HepG2 (cell line): ENCODE data around the gene NOSIP. TPM values are rescaled to one million over a fixed set of nuclear protein-coding genes. Genes with fewer than 3 reads are reported as not detected.
A peak's percentile ranks its signal among the peaks of the same experiment; 100 is the strongest.

Experiments
- GABPB1 ChIP-seq: IDR thresholded peaks from 2 replicates; pipeline ENCODE4 v1.6.1; 2016; ENCODE audit warnings: mild to moderate bottlenecking, missing genetic modification reagents, moderate library complexity, missing compliant biosample characterization
- HMG20A ChIP-seq: IDR thresholded peaks from 2 replicates; pipeline ENCODE4 v1.6.1; 2016; ENCODE audit warnings: borderline replicate concordance
- PAF1 ChIP-seq: IDR thresholded peaks from 2 replicates; pipeline ENCODE4 v1.6.1; 2016; ENCODE audit warnings: missing genetic modification reagents, missing compliant biosample characterization
- SRSF4 ChIP-seq: fragments of 200-400 bp; formaldehyde crosslinking; IDR thresholded peaks from one replicate; pipeline ENCODE4 v1.6.1; 2018; ENCODE audit warnings: mild to moderate bottlenecking, low read depth, low read length, moderate library complexity; ENCODE audit not compliant: poor library complexity, severe bottlenecking
- polyA plus RNA-seq, 8 experiments: library from polyadenylated mRNA; depleted of rRNA in 3 of 8; stranded (reverse) in 7 of 8; unstranded in 1 of 8; fragments of >200 nt; fragmentation: Illumina TruSeq in 4 of 8; extraction: Trizol in 4 of 8; gene quantifications; 2 replicates each; pipeline versions ENCODE4 v1.2.1 to v1.2.3, GENCODE V29; 2011 to 2016; ENCODE audit warnings: low read depth in 4 of 8, missing spikeins in 1 of 8, mixed read lengths in 1 of 8; ENCODE audit not compliant: insufficient read depth in 1 of 8
- total RNA-seq, 5 experiments: library from RNA; depleted of rRNA; stranded (reverse); fragments of >200 nt; fragmentation: Illumina TruSeq; extraction: Trizol; gene quantifications; 2 replicates each; pipeline ENCODE4 v1.2.3, GENCODE V29; 2016; ENCODE audit warnings: low read depth in 1 of 5
- TF ChIP-seq, protein P1 (sequence below): sonication (generic); formaldehyde crosslinking; IDR thresholded peaks from 2 replicates; pipeline ENCODE4 v1.5.0; 2020; ENCODE audit warnings: mild to moderate bottlenecking, missing genetic modification reagents, borderline replicate concordance

NOSIP gene
- total and polyA plus RNA-seq, 2 of the 13 experiments (the other 11 are each of a cell fraction or from before 2014, with no cell fraction given): 54.3 to 78.0 TPM

DNA sequence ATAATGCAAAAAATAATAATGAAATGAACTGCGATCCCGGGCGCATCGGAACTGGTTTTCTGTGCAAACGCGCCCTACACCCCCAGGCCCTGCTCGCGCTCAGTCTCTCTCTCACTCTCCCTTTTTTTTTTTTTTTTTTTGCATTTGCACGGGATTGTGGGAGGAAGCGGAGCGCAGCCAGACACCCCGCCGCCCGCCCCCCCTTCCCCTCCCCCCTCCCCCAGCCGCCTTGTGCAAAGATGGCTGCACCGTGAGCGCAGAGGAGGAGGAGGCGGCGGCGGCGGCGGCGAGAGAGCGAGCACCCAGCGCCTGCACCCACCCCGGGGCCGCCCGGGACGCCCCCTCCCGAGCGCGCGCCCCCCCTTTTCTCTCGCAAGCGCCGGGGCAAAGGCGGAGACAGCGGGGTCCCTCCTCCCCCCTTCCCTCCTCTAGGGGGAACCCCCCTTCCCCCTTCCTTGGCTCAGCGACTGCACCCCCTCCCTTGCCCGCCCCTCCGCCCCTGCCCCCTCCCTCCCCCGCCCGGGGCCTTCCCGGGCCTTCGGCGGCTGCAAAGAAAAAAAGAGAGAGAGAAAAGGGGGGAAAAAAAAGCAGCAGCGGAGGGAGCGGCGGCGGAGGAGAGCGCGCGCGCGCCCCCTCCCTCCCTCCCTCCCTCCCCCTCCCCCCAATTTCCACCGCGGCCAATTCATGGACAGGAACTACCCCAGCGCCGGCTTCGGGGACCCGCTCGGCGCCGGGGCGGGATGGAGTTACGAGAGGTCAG is 10.8 kb upstream of the NOSIP start, which contains the start of gene PRR12 (continued):
- TF ChIP-seq, protein P1, sequence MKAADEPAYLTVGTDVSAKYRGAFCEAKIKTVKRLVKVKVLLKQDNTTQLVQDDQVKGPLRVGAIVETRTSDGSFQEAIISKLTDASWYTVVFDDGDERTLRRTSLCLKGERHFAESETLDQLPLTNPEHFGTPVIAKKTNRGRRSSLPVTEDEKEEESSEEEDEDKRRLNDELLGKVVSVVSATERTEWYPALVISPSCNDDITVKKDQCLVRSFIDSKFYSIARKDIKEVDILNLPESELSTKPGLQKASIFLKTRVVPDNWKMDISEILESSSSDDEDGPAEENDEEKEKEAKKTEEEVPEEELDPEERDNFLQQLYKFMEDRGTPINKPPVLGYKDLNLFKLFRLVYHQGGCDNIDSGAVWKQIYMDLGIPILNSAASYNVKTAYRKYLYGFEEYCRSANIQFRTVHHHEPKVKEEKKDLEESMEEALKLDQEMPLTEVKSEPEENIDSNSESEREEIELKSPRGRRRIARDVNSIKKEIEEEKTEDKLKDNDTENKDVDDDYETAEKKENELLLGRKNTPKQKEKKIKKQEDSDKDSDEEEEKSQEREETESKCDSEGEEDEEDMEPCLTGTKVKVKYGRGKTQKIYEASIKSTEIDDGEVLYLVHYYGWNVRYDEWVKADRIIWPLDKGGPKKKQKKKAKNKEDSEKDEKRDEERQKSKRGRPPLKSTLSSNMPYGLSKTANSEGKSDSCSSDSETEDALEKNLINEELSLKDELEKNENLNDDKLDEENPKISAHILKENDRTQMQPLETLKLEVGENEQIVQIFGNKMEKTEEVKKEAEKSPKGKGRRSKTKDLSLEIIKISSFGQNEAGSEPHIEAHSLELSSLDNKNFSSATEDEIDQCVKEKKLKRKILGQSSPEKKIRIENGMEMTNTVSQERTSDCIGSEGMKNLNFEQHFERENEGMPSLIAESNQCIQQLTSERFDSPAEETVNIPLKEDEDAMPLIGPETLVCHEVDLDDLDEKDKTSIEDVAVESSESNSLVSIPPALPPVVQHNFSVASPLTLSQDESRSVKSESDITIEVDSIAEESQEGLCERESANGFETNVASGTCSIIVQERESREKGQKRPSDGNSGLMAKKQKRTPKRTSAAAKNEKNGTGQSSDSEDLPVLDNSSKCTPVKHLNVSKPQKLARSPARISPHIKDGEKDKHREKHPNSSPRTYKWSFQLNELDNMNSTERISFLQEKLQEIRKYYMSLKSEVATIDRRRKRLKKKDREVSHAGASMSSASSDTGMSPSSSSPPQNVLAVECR: no peak
- TF ChIP-seq SRSF4: peak; percentile 20
- no peak; the same call in 1 of the 2 replicates for TF ChIP-seq GABPB1
- TF ChIP-seq HMG20A: no peak
- TF ChIP-seq PAF1: no peak
- TF ChIP-seq, all 625 proteins: peak for 20
